HepG2 (cell line): ENCODE measurements around the gene CD320. TPM values are rescaled to one million over a fixed set of nuclear protein-coding genes. Genes with fewer than 3 reads are reported as not detected.

Source experiments
- EED ChIP-seq: sonication (generic); formaldehyde crosslinking; IDR thresholded peaks from 2 replicates; pipeline ENCODE4 v1.5.0; 2020; ENCODE audit warnings: mild to moderate bottlenecking, missing genetic modification reagents
- FOXC1 ChIP-seq: sonication (generic); formaldehyde crosslinking; IDR thresholded peaks from 2 replicates; pipeline ENCODE4 v1.8.0; 2022; ENCODE audit warnings: mild to moderate bottlenecking, missing genetic modification reagents, borderline replicate concordance
- FOXK2 ChIP-seq: fragments of 450-650 bp; IDR thresholded peaks from 2 replicates; pipeline ENCODE4 v1.6.1; 2016
- HDAC2 ChIP-seq: sonication (generic); formaldehyde crosslinking; IDR thresholded peaks from 2 replicates; pipeline ENCODE4 v1.4.0; 2020; ENCODE audit warnings: missing genetic modification reagents
- IKZF5 ChIP-seq: IDR thresholded peaks from 2 replicates; pipeline ENCODE4 v1.6.1; 2018; ENCODE audit warnings: missing genetic modification reagents, mild to moderate bottlenecking, missing compliant biosample characterization
- KDM5A ChIP-seq: fragments of 200-600 bp; sonication (generic); IDR thresholded peaks from 2 replicates; pipeline ENCODE4 v1.7.0; 2018; ENCODE audit warnings: antibody characterized with exemption, mild to moderate bottlenecking, low read length, borderline replicate concordance
- MED13 ChIP-seq: sonication (generic); formaldehyde crosslinking; IDR thresholded peaks from 2 replicates; pipeline ENCODE4 v1.5.0; 2020; ENCODE audit warnings: missing genetic modification reagents
- NCOR1 ChIP-seq: fragments of 200-600 bp; sonication (generic); IDR thresholded peaks from 2 replicates; pipeline ENCODE4 v1.7.0; 2017; ENCODE audit warnings: antibody characterized with exemption, low read length, borderline replicate concordance
- NR2F2 ChIP-seq: IDR thresholded peaks from 2 replicates; pipeline ENCODE4 v1.6.1; 2012; ENCODE audit warnings: low read depth, inconsistent platforms, borderline replicate concordance
- POLR2AphosphoS2 ChIP-seq: IDR thresholded peaks from 2 replicates; pipeline ENCODE4 v1.6.1; 2011; ENCODE audit warnings: low read depth, low read length, improper control_type of control experiment
- RBFOX2 ChIP-seq: fragments of 200-400 bp; formaldehyde crosslinking; IDR thresholded peaks from 2 replicates; pipeline ENCODE4 v1.6.1; 2017; ENCODE audit warnings: low read depth, mild to moderate bottlenecking, low read length
- RXRB ChIP-seq: IDR thresholded peaks from 2 replicates; pipeline ENCODE4 v1.6.1; 2016; ENCODE audit warnings: borderline replicate concordance, missing genetic modification reagents, missing compliant biosample characterization
- SKIL ChIP-seq: sonication (generic); formaldehyde crosslinking; IDR thresholded peaks from 2 replicates; pipeline ENCODE4 v1.8.0; 2022; ENCODE audit warnings: missing genetic modification reagents, mild to moderate bottlenecking, moderate library complexity, borderline replicate concordance
- SOX5 ChIP-seq: IDR thresholded peaks from 2 replicates; pipeline ENCODE4 v1.6.1; 2016; ENCODE audit warnings: borderline replicate concordance
- ZNF230 ChIP-seq: sonication (generic); formaldehyde crosslinking; IDR thresholded peaks from 2 replicates; pipeline ENCODE4 v1.4.0; 2020; ENCODE audit warnings: mild to moderate bottlenecking, missing genetic modification reagents
- ZNF24 ChIP-seq: fragments of 450-650 bp; IDR thresholded peaks from 2 replicates; pipeline ENCODE4 v1.6.1; 2017; ENCODE audit warnings: antibody characterized with exemption, mild to moderate bottlenecking
- ZNF446 ChIP-seq: sonication (generic); formaldehyde crosslinking; IDR thresholded peaks from 2 replicates; pipeline ENCODE4 v1.5.0; 2020; ENCODE audit warnings: mild to moderate bottlenecking, missing genetic modification reagents
- ZNF484 ChIP-seq: sonication (generic); formaldehyde crosslinking; IDR thresholded peaks from 2 replicates; pipeline ENCODE4 v1.5.1; 2020; ENCODE audit warnings: mild to moderate bottlenecking, low read depth, missing genetic modification reagents, borderline replicate concordance
- ZNF510 ChIP-seq: sonication (generic); formaldehyde crosslinking; IDR thresholded peaks from 2 replicates; pipeline ENCODE4 v1.4.0; 2020; ENCODE audit warnings: low read depth, mild to moderate bottlenecking, missing genetic modification reagents
- ZNF512B ChIP-seq: sonication (generic); formaldehyde crosslinking; IDR thresholded peaks from 2 replicates; pipeline ENCODE4 v1.5.1; 2020; ENCODE audit warnings: missing genetic modification reagents, mild to moderate bottlenecking, borderline replicate concordance
- ZNF546 ChIP-seq: sonication (generic); formaldehyde crosslinking; conservative IDR thresholded peaks from 2 replicates; pipeline ENCODE4 v1.8.1; 2023; ENCODE audit warnings: mild to moderate bottlenecking, missing genetic modification reagents
- ZNF766 ChIP-seq: sonication (generic); formaldehyde crosslinking; IDR thresholded peaks from 2 replicates; pipeline ENCODE4 v1.5.0; 2020; ENCODE audit warnings: missing genetic modification reagents, borderline replicate concordance
- polyA plus RNA-seq, 8 experiments: library from polyadenylated mRNA; depleted of rRNA in 3 of 8; stranded (reverse) in 7 of 8; unstranded in 1 of 8; fragments of >200 nt; fragmentation: Illumina TruSeq in 4 of 8; extraction: Trizol in 4 of 8; gene quantifications; 2 replicates each; pipeline versions ENCODE4 v1.2.1 to v1.2.3, GENCODE V29; 2011 to 2016; ENCODE audit warnings: low read depth in 4 of 8, missing spikeins in 1 of 8, mixed read lengths in 1 of 8; ENCODE audit not compliant: insufficient read depth in 1 of 8
- total RNA-seq, 5 experiments: library from RNA; depleted of rRNA; stranded (reverse); fragments of >200 nt; fragmentation: Illumina TruSeq; extraction: Trizol; gene quantifications; 2 replicates each; pipeline ENCODE4 v1.2.3, GENCODE V29; 2016; ENCODE audit warnings: low read depth in 1 of 5
- TF ChIP-seq, protein P1 (sequence below): fragments of 450-650 bp; IDR thresholded peaks from 2 replicates; pipeline ENCODE4 v1.6.1; 2017

The CD320 gene
- total and polyA plus RNA-seq, 2 of the 13 experiments (the other 11 are each of a cell fraction or from before 2014, with no cell fraction given): 83.1 to 99.9 TPM

- TF ChIP-seq KDM5A (no peak), ZNF24 (peak; percentile 81), ZNF446 (no peak), ZNF510 (CRISPR knock-in tag) (no peak), IKZF5 (peak; percentile 79; the same call in 1 of the 2 replicates), MED13 (CRISPR knock-in tag) (0 out of 2 replicates have a peak, but pooled peaks have one; percentile 30), RXRB (CRISPR knock-in tag) (peak; percentile 98), SKIL (CRISPR knock-in tag) (peak; percentile 94), HDAC2 (CRISPR knock-in tag) (peak; percentile 97), ZNF766 (CRISPR knock-in tag) (no peak), ZNF546 (CRISPR knock-in tag) (no peak), FOXC1 (CRISPR knock-in tag) (no peak; the same call in 1 of the 2 replicates), POLR2AphosphoS2 (no peak), RBFOX2 (no peak), NR2F2 (peak; percentile 95), FOXK2 (peak; percentile 86), EED (no peak), ZNF484 (no peak), ZNF230 (CRISPR knock-in tag) (0 out of 2 replicates have a peak, but pooled peaks have one; percentile 54), ZNF512B (0 out of 2 replicates have a peak, but pooled peaks have one; percentile 25), NCOR1 (peak; percentile 93), SOX5 (CRISPR knock-in tag) (peak; percentile 100)
- TF ChIP-seq, protein P1, sequence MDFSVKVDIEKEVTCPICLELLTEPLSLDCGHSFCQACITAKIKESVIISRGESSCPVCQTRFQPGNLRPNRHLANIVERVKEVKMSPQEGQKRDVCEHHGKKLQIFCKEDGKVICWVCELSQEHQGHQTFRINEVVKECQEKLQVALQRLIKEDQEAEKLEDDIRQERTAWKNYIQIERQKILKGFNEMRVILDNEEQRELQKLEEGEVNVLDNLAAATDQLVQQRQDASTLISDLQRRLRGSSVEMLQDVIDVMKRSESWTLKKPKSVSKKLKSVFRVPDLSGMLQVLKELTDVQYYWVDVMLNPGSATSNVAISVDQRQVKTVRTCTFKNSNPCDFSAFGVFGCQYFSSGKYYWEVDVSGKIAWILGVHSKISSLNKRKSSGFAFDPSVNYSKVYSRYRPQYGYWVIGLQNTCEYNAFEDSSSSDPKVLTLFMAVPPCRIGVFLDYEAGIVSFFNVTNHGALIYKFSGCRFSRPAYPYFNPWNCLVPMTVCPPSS: no peak
Measured at GRCh38 chr19:8357007-8357521, 48.9 kb upstream of the CD320 start (continued).
